SKM-1 (cell line): ENCODE data around the gene MB.
"Not testable (repeated sequence)": the region's sequence is repeated elsewhere in the genome, so short reads cannot be mapped to it uniquely, and the experiment has no call there.

Source experiments
- DNase-seq: peaks from one replicate; lab custom pipeline; 2025; ENCODE audit not compliant: unreplicated experiment; lab: John Stamatoyannopoulos, UW

MB gene

GRCh38 chr22:35638001-35638400 is 20.9 kb upstream of the MB start:
- no peak for DNase-seq

GRCh38 chr22:35637254-35637653 is 20.1 kb upstream of the MB start:
- DNase-seq: no peak

GRCh38 chr22:35634943-35635540 is 17.9 kb upstream of the MB start:
- no peak for DNase-seq

- no peak for DNase-seq
Measured at GRCh38 chr22:35634015-35634414, 16.9 kb upstream of the MB start.

GRCh38 chr22:35633520-35633919 is 16.4 kb upstream of the MB start:
- no peak for DNase-seq

GRCh38 chr22:35632935-35633334 is 15.8 kb upstream of the MB start:
- no peak for DNase-seq

- no peak for DNase-seq
Measured at GRCh38 chr22:35631597-35631996, 14.5 kb upstream of the MB start.

- no peak for DNase-seq
Measured at GRCh38 chr22:35630891-35631290, 13.8 kb upstream of the MB start.

GRCh38 chr22:35630387-35630793 is 13.3 kb upstream of the MB start:
- no peak for DNase-seq

GRCh38 chr22:35629406-35630216 is 12.5 kb upstream of the MB start:
- no peak for DNase-seq

GRCh38 chr22:35628732-35629131 is 11.6 kb upstream of the MB start:
- no peak for DNase-seq

- DNase-seq: no peak
Measured at GRCh38 chr22:35627267-35628041, 10.3 kb upstream of the MB start.

GRCh38 chr22:35625763-35626432 is 8.8 kb upstream of the MB start:
- DNase-seq: no peak

GRCh38 chr22:35624547-35624946 is 7.4 kb upstream of the MB start:
- no peak for DNase-seq

- DNase-seq: not testable (repeated sequence)
Measured at GRCh38 chr22:35623885-35624284, 6.8 kb upstream of the MB start.

GRCh38 chr22:35622191-35622913 is 5.2 kb upstream of the MB start:
- DNase-seq: no peak

GRCh38 chr22:35621451-35621850 is 4.3 kb upstream of the MB start:
- no peak for DNase-seq

GRCh38 chr22:35620624-35621251 is 3.6 kb upstream of the MB start:
- no peak for DNase-seq

- DNase-seq: no peak
Measured at GRCh38 chr22:35619336-35620094, 2.4 kb upstream of the MB start.
